Measurements from ENCODE around the gene LENEP.

The LENEP gene, protein sequence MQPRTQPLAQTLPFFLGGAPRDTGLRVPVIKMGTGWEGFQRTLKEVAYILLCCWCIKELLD

GRCh38 chr1:154993572-154994268 is at the start of gene LENEP:
Gene LENEP (plus strand): TSS chr1:154993586. CDS start chr1:154993608, 22 bp downstream.
- H3K4me3 ChIP-seq (ENCODE audit: low read length) = no peak within 1 kb of the TSS
- no peak for DNase-seq (ENCODE audit: low read depth)
- no peak for TF ChIP-seq CTCF (conservative IDR thresholded peaks at IDR 0.05; ENCODE audit: low read length)

DNA sequence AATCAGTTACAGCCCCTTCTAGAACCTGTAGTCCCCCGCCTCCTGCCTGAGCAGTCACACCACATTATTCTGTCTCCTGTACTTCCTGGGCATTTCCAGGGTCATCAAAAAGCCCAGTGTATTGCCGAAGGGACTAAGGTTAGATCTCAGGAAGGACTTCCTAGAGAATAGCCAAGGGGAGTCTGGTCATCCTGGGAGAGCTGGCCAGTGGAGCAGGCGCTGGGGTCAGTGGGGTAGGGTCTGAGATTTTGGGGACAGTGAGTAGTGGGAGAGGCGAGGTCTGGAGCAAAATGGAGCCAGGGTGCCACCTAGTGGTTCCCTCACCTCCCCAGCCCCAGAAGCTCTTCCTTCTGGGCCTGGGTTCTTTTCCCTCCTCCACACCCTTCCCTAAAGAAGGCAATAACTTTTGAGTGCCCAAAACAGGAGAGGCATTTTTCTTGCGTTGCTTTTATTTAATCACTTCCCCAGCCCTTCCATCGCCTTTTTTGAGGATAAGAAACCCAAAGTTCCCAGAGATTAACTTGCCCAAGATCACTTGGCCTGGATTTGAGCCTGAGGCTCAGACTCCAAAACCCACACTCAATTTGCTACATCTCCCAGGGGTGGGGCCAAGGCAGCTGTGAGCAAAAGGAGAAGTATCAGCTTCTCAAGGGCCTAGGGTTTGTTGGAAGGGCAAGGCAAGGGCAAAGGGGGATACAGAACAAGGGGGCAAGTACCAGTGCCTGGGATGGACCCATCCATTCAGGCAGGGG is 49.6 kb upstream of the LENEP start:
- no peak overlapping the region for H3K4me3 ChIP-seq (ENCODE audit: low read length)
- peak; percentile 18 for DNase-seq (ENCODE audit: low read depth)

GRCh38 chr1:154944401-154945159 is 48.8 kb upstream of the LENEP start:
- H3K4me3 ChIP-seq (ENCODE audit: low read length) = no peak overlapping the region
- no peak for TF ChIP-seq CTCF (conservative IDR thresholded peaks at IDR 0.05; ENCODE audit: low read length)
- DNase-seq (ENCODE audit: low read depth) = no peak

More for the DNA sequence above, 49.6 kb upstream of the LENEP start:
- peak; percentile 78 for TF ChIP-seq CTCF (conservative IDR thresholded peaks at IDR 0.05; ENCODE audit: low read length)

GRCh38 chr1:154945160-154945961 is 48.0 kb upstream of the LENEP start:
- DNase-seq (ENCODE audit: low read depth) = no peak
- TF ChIP-seq CTCF (conservative IDR thresholded peaks at IDR 0.05; ENCODE audit: low read length) = no peak
- H3K4me3 ChIP-seq (ENCODE audit: low read length) = no peak overlapping the region

GRCh38 chr1:154945962-154946850 is 47.2 kb upstream of the LENEP start:
- no peak overlapping the region for H3K4me3 ChIP-seq (ENCODE audit: low read length)
- no peak for DNase-seq (ENCODE audit: low read depth)
- no peak for TF ChIP-seq CTCF (conservative IDR thresholded peaks at IDR 0.05; ENCODE audit: low read length)

DNA sequence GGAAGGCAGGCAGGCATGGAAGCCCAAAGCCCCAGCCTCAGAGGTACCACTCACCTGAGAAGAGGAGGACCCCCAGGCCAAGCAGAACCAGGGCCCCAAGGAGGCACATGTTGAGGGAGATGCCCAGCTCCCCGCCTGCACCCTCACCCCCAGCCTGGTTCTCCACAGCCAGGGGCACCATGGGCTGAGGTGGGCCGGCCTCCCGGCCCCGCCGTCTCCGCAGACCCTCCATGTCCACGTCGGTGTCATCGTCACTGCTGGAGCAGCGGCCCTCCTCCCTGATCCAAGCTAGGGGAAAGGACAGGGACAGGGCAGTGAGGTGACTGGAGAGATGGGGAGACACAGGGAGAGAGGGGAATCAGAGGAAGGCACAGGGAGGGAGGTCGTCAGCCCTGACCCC is 45.3 kb upstream of the LENEP start:
- TF ChIP-seq CTCF (conservative IDR thresholded peaks at IDR 0.05; ENCODE audit: low read length) = no peak
- DNase-seq (ENCODE audit: low read depth) = no peak
- no peak overlapping the region for H3K4me3 ChIP-seq (ENCODE audit: low read length)
